Astrocyte (in vitro differentiated cells and primary cell): Measurements from ENCODE around the gene C11orf98.

Experiments used
- CTCF ChIP-seq: IDR thresholded peaks from 2 replicates; pipeline ENCODE4 v1.5.1; 2011; ENCODE audit warnings: low read depth, mild to moderate bottlenecking, inconsistent platforms, low read length, moderate library complexity; ENCODE audit not compliant: insufficient read depth
- EZH2 ChIP-seq: IDR thresholded peaks from 2 replicates; pipeline ENCODE4 v1.6.1; 2012; ENCODE audit warnings: mild to moderate bottlenecking, low read length, inconsistent platforms; ENCODE audit not compliant: insufficient read depth

- TF ChIP-seq CTCF: no peak
- no peak for TF ChIP-seq EZH2
Measured at GRCh38 chr11:62713343-62713742, 48.3 kb upstream of the C11orf98 start.
